Left ventricle myocardium superior (tissue), 1 donor: ENCODE measurements around the gene MARCHF9. TPM values are rescaled to one million over a fixed set of nuclear protein-coding genes. Genes with fewer than 3 reads are reported as not detected.

ENCODE experiments used
- ATAC-seq: fragments of 200-7000 bp; cut with Tn5 transposase; one replicate; pipeline ENCODE4 v1.9.1; 2020; ENCODE audit warnings: mild to moderate bottlenecking, moderate library complexity
- DNase-seq: peaks from one replicate; pipeline ENCODE4 v3.0.0-alpha.2; 2020
- intact Hi-C: fragments of 100-400 bp; cut with micrococcal nuclease; formaldehyde crosslinking; loops from one replicate; pipeline ENCODE4 v1.11.0; 2022
- total RNA-seq: library from RNA; stranded (reverse); fragmentation: NEBNext Ultra II Directional; extraction: Animal tissue kit (Norgen Biotek cat#: 25700); gene quantifications from one replicate; pipeline ENCODE4 v1.2.1, GENCODE V29; 2021
- donor health status: DM: no; HTN: yes; CAD: no; lungs with severe emphysema.

MARCHF9 gene
- total RNA-seq, 1 donor from 2014 or later = 15.6 TPM

- no peak for ATAC-seq
- intact Hi-C loops = no loop called here
- no peak for DNase-seq
Observed at GRCh38 chr12:57735198-57735855, 19.6 kb upstream of the MARCHF9 start.

GRCh38 chr12:57735952-57736740 is 18.8 kb upstream of the MARCHF9 start:
- ATAC-seq (peak; percentile 55), DNase-seq (peak; percentile 63)
- intact Hi-C loops = no loop called here

- ATAC-seq = no peak
- intact Hi-C loops = no loop called here
- no peak for DNase-seq
Observed at GRCh38 chr12:57736741-57737466, 18.0 kb upstream of the MARCHF9 start.

GRCh38 chr12:57737467-57738460 is 17.1 kb upstream of the MARCHF9 start:
- DNase-seq = no peak
- no peak for ATAC-seq
- intact Hi-C loops = no loop called here

GRCh38 chr12:57738661-57739237 is 16.2 kb upstream of the MARCHF9 start, which contains the start of gene AGAP2:
TSS of gene AGAP2 (minus strand) at chr12:57738742. CDS start at chr12:57738246, 496 bp downstream.
- DNase-seq = no peak
- no peak for ATAC-seq
- intact Hi-C loops = no loop called here

- DNase-seq (no peak), ATAC-seq (no peak)
- intact Hi-C loops = no loop called here
Observed at GRCh38 chr12:57739387-57739786, 15.5 kb upstream of the MARCHF9 start.

DNA sequence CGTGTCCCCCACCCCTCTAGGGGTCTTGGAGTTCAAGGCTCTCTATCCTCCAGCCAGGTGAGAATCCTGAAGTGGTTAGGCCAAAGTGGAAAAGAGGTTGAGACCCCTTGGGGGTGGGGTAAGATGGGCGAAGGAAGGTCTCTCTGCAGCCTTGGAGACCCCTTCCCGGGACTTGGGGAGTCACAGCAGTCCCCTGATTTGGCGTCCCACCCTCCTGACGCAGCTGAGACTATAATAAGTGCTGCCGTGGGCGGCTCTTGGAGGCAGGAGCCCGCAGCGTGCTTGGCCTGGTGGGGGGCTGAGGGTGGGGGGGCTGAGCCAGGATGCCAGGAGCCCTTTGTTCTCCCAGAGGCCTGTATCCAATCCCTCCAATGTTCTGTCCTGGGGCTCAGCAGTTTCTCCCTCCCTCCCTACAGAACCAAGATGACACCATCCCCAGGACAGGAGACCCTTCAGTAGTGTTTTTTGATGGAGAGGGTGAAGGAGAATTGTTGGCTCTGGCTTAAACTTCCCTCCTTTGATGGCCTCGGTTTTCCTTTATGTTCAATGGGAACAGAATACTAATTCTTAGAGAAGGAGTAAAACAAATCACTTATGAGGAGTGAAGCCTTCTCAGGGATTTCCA is 14.9 kb upstream of the MARCHF9 start:
- ATAC-seq (no peak), DNase-seq (no peak)
- intact Hi-C loops = no loop called here

GRCh38 chr12:57740656-57741412 is 14.1 kb upstream of the MARCHF9 start:
- no peak for ATAC-seq
- intact Hi-C loops = no loop called here
- DNase-seq = no peak

DNA sequence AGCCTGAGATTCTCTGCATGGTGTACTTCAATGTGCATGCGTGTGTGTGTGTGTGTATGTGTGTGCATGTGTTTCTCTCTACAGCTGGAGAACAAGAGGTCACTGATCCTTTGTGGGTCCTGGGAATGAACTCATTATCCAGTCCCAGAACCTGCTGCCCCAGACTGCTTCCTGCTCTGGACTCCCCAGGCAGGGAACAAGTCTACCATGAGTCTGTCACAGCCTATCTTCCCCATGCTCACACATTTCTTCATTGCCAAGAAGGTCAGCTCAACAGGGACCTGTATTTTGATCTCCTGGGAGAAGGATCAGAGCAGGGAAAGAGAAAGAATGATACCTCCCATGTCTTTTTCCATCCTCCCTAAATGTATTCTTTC is 13.5 kb upstream of the MARCHF9 start:
- ATAC-seq = peak; percentile 4
- no peak for DNase-seq
- intact Hi-C loops = no loop called here

- ATAC-seq (no peak), DNase-seq (no peak)
- intact Hi-C loops = no loop called here
Observed at GRCh38 chr12:57741844-57742738, 12.8 kb upstream of the MARCHF9 start.

GRCh38 chr12:57743769-57744168 is 11.1 kb upstream of the MARCHF9 start:
- intact Hi-C loops = no loop called here
- no peak for ATAC-seq
- no peak for DNase-seq

- ATAC-seq (peak; percentile 58), DNase-seq (peak; percentile 73)
- intact Hi-C loops = no loop called here
Observed at GRCh38 chr12:57744194-57744776, 10.6 kb upstream of the MARCHF9 start.

- DNase-seq (peak; percentile 97), ATAC-seq (peak; percentile 94)
- intact Hi-C loops = no loop called here
Observed at GRCh38 chr12:57744777-57745484, 10.0 kb upstream of the MARCHF9 start, which contains the start of gene TSPAN31. TSS of gene TSPAN31 (plus strand) at chr12:57745039. CDS start at chr12:57745155, 116 bp downstream.

GRCh38 chr12:57745485-57745881 is 9.4 kb upstream of the MARCHF9 start:
- ATAC-seq (peak; percentile 2), DNase-seq (no peak)
- intact Hi-C loops = no loop called here

- no peak for ATAC-seq
- no peak for DNase-seq
- intact Hi-C loops = no loop called here
Observed at GRCh38 chr12:57746025-57746424, 8.9 kb upstream of the MARCHF9 start.
